SU-DHL-6 (cell line): ENCODE measurements around the gene BLM.

ENCODE experiments used
- H2AFZ ChIP-seq: fragments of 200-600 bp; sonication (generic); 2 replicates; pipeline ENCODE4 v1.6.1; 2014; ENCODE audit warnings: low read depth, mild to moderate bottlenecking, moderate library complexity, mixed read lengths, antibody characterized with exemption, low read length; ENCODE audit not compliant: severe bottlenecking
- H3F3A ChIP-seq: fragments of 200-600 bp; shearing (Covaris generic); 2 replicates; pipeline ENCODE4 v1.6.0; 2016; ENCODE audit warnings: antibody characterized with exemption, mild to moderate bottlenecking; ENCODE audit not compliant: insufficient read depth
- H3K27ac ChIP-seq: fragments of 200-600 bp; sonication (generic); 2 replicates; pipeline ENCODE4 v1.5.1; 2016; ENCODE audit warnings: low read depth, mild to moderate bottlenecking, low read length, moderate library complexity, mixed read lengths
- H3K27me3 ChIP-seq: fragments of 200-600 bp; sonication (generic), shearing (Covaris generic); 2 replicates; pipeline ENCODE4 v1.6.0; 2014; ENCODE audit warnings: mild to moderate bottlenecking, low read length
- H3K36me3 ChIP-seq: fragments of 200-600 bp; sonication (generic); 2 replicates; pipeline ENCODE4 v1.6.1; 2014; ENCODE audit warnings: mild to moderate bottlenecking, low read length, mixed read lengths
- H3K4me2 ChIP-seq: fragments of 300-600, 200-600 bp; shearing (Covaris generic), sonication (generic); 2 replicates; pipeline ENCODE4 v1.6.0; 2014; ENCODE audit warnings: low read length, low read depth, mild to moderate bottlenecking; ENCODE audit not compliant: poor library complexity, severe bottlenecking
- H3K4me3 ChIP-seq: fragments of 200-600 bp; sonication (generic); 2 replicates; pipeline ENCODE4 v1.5.1; 2014; ENCODE audit warnings: antibody characterized with exemption, low read length, mild to moderate bottlenecking, mixed read lengths; ENCODE audit not compliant: insufficient read depth, poor library complexity, severe bottlenecking
- H3K79me2 ChIP-seq: fragments of 200-600 bp; sonication (generic); 2 replicates; pipeline ENCODE4 v1.6.1; 2014; ENCODE audit warnings: mild to moderate bottlenecking, low read length, moderate library complexity; ENCODE audit not compliant: insufficient read depth
- H3K9ac ChIP-seq: fragments of 200-600 bp; sonication (generic); 2 replicates; pipeline ENCODE4 v1.7.0; 2014; ENCODE audit warnings: mild to moderate bottlenecking, low read length
- H3K9me2 ChIP-seq: fragments of 200-600 bp; sonication (generic); replicated peaks from 2 replicates; pipeline ENCODE4 v1.6.1; 2014; ENCODE audit warnings: low read length; ENCODE audit not compliant: insufficient read depth
- H3K9me3 ChIP-seq: fragments of 200-600 bp; sonication (generic); 2 replicates; pipeline ENCODE4 v1.6.1; 2014; ENCODE audit warnings: low read length, mixed read lengths; ENCODE audit not compliant: insufficient read depth
- H4K20me1 ChIP-seq: fragments of 200-600 bp; sonication (generic); 2 replicates; pipeline ENCODE4 v1.6.1; 2014; ENCODE audit warnings: low read depth, mild to moderate bottlenecking, antibody characterized with exemption, low read length, moderate library complexity, mixed read lengths
- CTCF ChIP-seq: fragments of 200-600 bp; sonication (generic); IDR thresholded peaks from one replicate; pipeline ENCODE4 v1.5.1; 2017; ENCODE audit warnings: antibody characterized with exemption, mild to moderate bottlenecking, low read length, moderate library complexity; ENCODE audit not compliant: insufficient read depth, poor library complexity, severe bottlenecking
- EZH2phosphoT487 ChIP-seq: fragments of 200-600 bp; sonication (generic), shearing (Covaris generic); conservative IDR thresholded peaks from 2 replicates; pipeline ENCODE4 v1.6.1; 2018; ENCODE audit warnings: mild to moderate bottlenecking, antibody characterized with exemption, low read length, moderate library complexity, mixed read lengths

BLM gene

GRCh38 chr15:90701880-90702630 is 15.1 kb upstream of the BLM start:
- Histone ChIP-seq H3F3A (no peaks in the 10 kb centered on the region), H4K20me1 (no peaks in the 10 kb centered on the region), H3K79me2 (no peaks in the 10 kb centered on the region), H3K36me3 (no peaks in the 10 kb centered on the region), H3K4me2 (no peak overlapping the region), H3K9ac (no peak overlapping the region), H3K9me2 (no peaks in the 10 kb centered on the region), H2AFZ (no peak overlapping the region), H3K27me3 (no peaks in the 10 kb centered on the region), H3K4me3 (no peak overlapping the region), H3K9me3 (no peaks in the 10 kb centered on the region), H3K27ac (no peak overlapping the region)
- TF ChIP-seq EZH2phosphoT487 (no peak), CTCF (no peak)

GRCh38 chr15:90703455-90703854 is 13.7 kb upstream of the BLM start:
- Histone ChIP-seq H3K9me3 (no peaks in the 10 kb centered on the region), H4K20me1 (no peaks in the 10 kb centered on the region), H2AFZ (no peak overlapping the region), H3F3A (no peaks in the 10 kb centered on the region), H3K36me3 (no peaks in the 10 kb centered on the region), H3K27me3 (no peaks in the 10 kb centered on the region), H3K27ac (no peak overlapping the region), H3K4me3 (no peak overlapping the region), H3K9ac (no peak overlapping the region), H3K4me2 (no peak overlapping the region), H3K9me2 (no peaks in the 10 kb centered on the region), H3K79me2 (no peaks in the 10 kb centered on the region)
- TF ChIP-seq EZH2phosphoT487 (no peak), CTCF (no peak)

- TF ChIP-seq EZH2phosphoT487 = no peak
- no peak for TF ChIP-seq CTCF
- Histone ChIP-seq H3K27me3 (no peaks in the 10 kb centered on the region), H3K79me2 (no peaks in the 10 kb centered on the region), H3F3A (no peaks in the 10 kb centered on the region), H3K9ac (no peak overlapping the region), H3K9me2 (no peaks in the 10 kb centered on the region), H3K4me2 (no peak overlapping the region), H2AFZ (no peak overlapping the region), H4K20me1 (no peaks in the 10 kb centered on the region), H3K9me3 (no peaks in the 10 kb centered on the region), H3K36me3 (no peaks in the 10 kb centered on the region), H3K4me3 (no peak overlapping the region), H3K27ac (no peak overlapping the region)
Observed at GRCh38 chr15:90705212-90705611, 11.9 kb upstream of the BLM start.
